Measurements from ENCODE around the gene CHAT.

DNA sequence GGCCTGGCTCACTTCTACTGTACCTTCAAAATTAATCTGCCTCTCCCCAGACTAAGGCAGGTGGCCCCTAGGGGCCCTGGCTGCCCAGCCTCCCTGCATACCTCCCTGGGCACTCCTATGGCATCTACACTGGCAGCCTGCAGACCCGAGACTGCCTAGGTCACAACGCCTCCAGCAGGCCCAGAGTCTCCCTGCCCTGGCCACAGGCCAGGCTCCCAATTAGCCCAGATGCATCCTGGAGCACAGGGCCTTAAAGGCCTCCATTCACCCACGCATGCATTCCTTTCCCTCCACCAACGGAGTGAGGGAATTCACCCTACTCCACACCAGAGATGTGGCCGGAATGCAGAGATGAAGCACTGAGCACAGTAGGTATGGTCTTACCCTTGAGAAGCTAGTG, 1.9 kb downstream of the CHAT start:
- TF ChIP-seq, protein P1, sequence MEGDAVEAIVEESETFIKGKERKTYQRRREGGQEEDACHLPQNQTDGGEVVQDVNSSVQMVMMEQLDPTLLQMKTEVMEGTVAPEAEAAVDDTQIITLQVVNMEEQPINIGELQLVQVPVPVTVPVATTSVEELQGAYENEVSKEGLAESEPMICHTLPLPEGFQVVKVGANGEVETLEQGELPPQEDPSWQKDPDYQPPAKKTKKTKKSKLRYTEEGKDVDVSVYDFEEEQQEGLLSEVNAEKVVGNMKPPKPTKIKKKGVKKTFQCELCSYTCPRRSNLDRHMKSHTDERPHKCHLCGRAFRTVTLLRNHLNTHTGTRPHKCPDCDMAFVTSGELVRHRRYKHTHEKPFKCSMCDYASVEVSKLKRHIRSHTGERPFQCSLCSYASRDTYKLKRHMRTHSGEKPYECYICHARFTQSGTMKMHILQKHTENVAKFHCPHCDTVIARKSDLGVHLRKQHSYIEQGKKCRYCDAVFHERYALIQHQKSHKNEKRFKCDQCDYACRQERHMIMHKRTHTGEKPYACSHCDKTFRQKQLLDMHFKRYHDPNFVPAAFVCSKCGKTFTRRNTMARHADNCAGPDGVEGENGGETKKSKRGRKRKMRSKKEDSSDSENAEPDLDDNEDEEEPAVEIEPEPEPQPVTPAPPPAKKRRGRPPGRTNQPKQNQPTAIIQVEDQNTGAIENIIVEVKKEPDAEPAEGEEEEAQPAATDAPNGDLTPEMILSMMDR (IDR thresholded peaks at IDR 0.05), result no peak
- no peak for TF ChIP-seq POLR2A (IDR thresholded peaks at IDR 0.05)
- TF ChIP-seq EP300 (IDR thresholded peaks at IDR 0.05), result no peak

Data from tibial nerve (tissue), 4 donors.